MM.1S (cell line): ENCODE data around the gene ZNF268.

Experiments
- EZH2 ChIP-seq: fragments of 300-600 bp; sonication (generic); optimal IDR thresholded peaks from 2 replicates; pipeline ENCODE3; 2017; ENCODE audit warnings: low read depth, mild to moderate bottlenecking, antibody characterized with exemption, low read length, mixed read lengths
- EZH2phosphoT487 ChIP-seq: fragments of 300-600 bp; sonication (generic); IDR thresholded peaks from 2 replicates; pipeline ENCODE4 v1.6.1; 2018; ENCODE audit warnings: antibody characterized with exemption, low read length
- TF ChIP-seq, protein P1 (sequence below): fragments of 300-600 bp; sonication (generic); IDR thresholded peaks from 2 replicates; pipeline ENCODE4 v1.5.1; 2016; ENCODE audit warnings: antibody characterized with exemption, low read length, mixed read lengths

DNA sequence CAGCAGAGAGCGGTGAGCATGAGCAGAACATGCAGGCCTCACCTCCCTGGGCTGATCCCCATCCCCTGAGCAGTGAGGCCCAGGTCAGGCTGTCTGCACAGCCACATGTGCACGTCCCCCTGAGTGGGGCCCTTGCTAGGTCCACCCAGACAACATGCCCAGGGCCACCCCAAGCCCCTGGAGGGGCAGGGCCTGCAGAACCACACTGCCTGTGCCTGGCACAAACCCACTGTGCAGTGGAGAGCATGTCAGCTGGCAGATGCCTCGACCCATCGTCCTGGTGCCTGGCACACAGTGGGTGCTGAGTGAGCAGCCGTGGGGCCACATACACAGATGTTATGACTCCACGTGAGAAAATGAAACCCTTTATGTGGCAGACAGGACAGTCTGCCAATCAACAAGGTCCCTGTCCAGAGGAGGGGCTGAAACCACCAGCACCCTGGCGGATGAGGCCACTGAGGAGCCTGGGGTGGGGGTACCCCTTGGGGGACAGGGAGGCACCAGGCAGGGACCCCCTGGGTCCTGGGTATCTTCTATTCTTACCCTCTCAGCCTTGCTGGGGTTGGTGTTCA, 46.1 kb downstream of the ZNF268 start:
- TF ChIP-seq, protein P1, sequence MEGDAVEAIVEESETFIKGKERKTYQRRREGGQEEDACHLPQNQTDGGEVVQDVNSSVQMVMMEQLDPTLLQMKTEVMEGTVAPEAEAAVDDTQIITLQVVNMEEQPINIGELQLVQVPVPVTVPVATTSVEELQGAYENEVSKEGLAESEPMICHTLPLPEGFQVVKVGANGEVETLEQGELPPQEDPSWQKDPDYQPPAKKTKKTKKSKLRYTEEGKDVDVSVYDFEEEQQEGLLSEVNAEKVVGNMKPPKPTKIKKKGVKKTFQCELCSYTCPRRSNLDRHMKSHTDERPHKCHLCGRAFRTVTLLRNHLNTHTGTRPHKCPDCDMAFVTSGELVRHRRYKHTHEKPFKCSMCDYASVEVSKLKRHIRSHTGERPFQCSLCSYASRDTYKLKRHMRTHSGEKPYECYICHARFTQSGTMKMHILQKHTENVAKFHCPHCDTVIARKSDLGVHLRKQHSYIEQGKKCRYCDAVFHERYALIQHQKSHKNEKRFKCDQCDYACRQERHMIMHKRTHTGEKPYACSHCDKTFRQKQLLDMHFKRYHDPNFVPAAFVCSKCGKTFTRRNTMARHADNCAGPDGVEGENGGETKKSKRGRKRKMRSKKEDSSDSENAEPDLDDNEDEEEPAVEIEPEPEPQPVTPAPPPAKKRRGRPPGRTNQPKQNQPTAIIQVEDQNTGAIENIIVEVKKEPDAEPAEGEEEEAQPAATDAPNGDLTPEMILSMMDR, result no peak
- TF ChIP-seq EZH2 (no peak), EZH2phosphoT487 (no peak)
